SIG-M5 treated with dmso at 0.1 percent for 504 hours (cell line): ENCODE data around the gene GLE1.
"Not testable (repeated sequence)": the region's sequence is repeated elsewhere in the genome, so short reads cannot be mapped to it uniquely, and the experiment has no call there.

Source experiments
- DNase-seq: peaks from one replicate; lab custom pipeline; 2025; ENCODE audit not compliant: unreplicated experiment; lab: John Stamatoyannopoulos, UW

The GLE1 gene

GRCh38 chr9:128495804-128496417, 8.6 kb upstream of the GLE1 start:
- no peak for DNase-seq

GRCh38 chr9:128497824-128498610, 6.5 kb upstream of the GLE1 start:
- no peak for DNase-seq

- DNase-seq: no peak
Measured at GRCh38 chr9:128498911-128499310, 5.6 kb upstream of the GLE1 start.

GRCh38 chr9:128499920-128500319, 4.6 kb upstream of the GLE1 start:
- no peak for DNase-seq

GRCh38 chr9:128503415-128503825, 1.1 kb upstream of the GLE1 start:
- DNase-seq: not testable (repeated sequence)

- no peak for DNase-seq
Measured at GRCh38 chr9:128503870-128504269, 649 bp upstream of the GLE1 start.

- DNase-seq: no peak
Measured at GRCh38 chr9:128505414-128505765, 871 bp downstream of the GLE1 start.

GRCh38 chr9:128505906-128506305, 1.4 kb downstream of the GLE1 start:
- DNase-seq: not testable (repeated sequence)

- no peak for DNase-seq
Measured at GRCh38 chr9:128512820-128513219, 8.3 kb downstream of the GLE1 start.

GRCh38 chr9:128521956-128522355, 17.4 kb downstream of the GLE1 start:
- DNase-seq: no peak

- no peak for DNase-seq
Measured at GRCh38 chr9:128523199-128523925, 18.8 kb downstream of the GLE1 start.

- DNase-seq: no peak
Measured at GRCh38 chr9:128526720-128527119, 22.2 kb downstream of the GLE1 start.

GRCh38 chr9:128528445-128529160, 24.1 kb downstream of the GLE1 start:
- no peak for DNase-seq

- DNase-seq: no peak
Measured at GRCh38 chr9:128529191-128529590, 24.7 kb downstream of the GLE1 start.

- no peak for DNase-seq
Measured at GRCh38 chr9:128532581-128532980, 28.1 kb downstream of the GLE1 start.

GRCh38 chr9:128540634-128541360, 36.3 kb downstream of the GLE1 start:
- peak; percentile 25 for DNase-seq

GRCh38 chr9:128546504-128546903, 42.0 kb downstream of the GLE1 start:
- no peak for DNase-seq

GRCh38 chr9:128548876-128549275, 44.4 kb downstream of the GLE1 start:
- DNase-seq: no peak

GRCh38 chr9:128550226-128550625, 45.7 kb downstream of the GLE1 start:
- no peak for DNase-seq

GRCh38 chr9:128550770-128551656, 46.5 kb downstream of the GLE1 start:
- no peak for DNase-seq
